GM10248 (cell line): Measurements from ENCODE around the gene AMN.
"Not testable (repeated sequence)": the region's sequence is repeated elsewhere in the genome, so short reads cannot be mapped to it uniquely, and the experiment has no call there.

Experiments
- CTCF ChIA-PET: fragments of 300-600 bp; sonication (Branson Sonifier 250); formaldehyde crosslinking; extraction: SDS; loops from one replicate; lab custom pipeline; 2021; ENCODE audit warnings: antibody characterized with exemption; lab: Yijun Ruan, JAX
- POLR2A ChIA-PET: fragments of 350-650 bp; sonication (Branson Sonifier 250); formaldehyde crosslinking; extraction: SDS; loops from one replicate; lab custom pipeline; 2020; ENCODE audit warnings: antibody characterized with exemption; lab: Yijun Ruan, JAX
- DNase-seq: peaks from one replicate; pipeline ENCODE4 v3.0.0; 2012; ENCODE audit errors: extremely low spot score
- TF ChIP-seq, protein P1 (sequence below): IDR thresholded peaks from 2 replicates; pipeline ENCODE4 v1.5.1; 2012; ENCODE audit warnings: mild to moderate bottlenecking, low read depth; ENCODE audit errors: extremely low read depth, missing control alignments, control extremely low read depth

The AMN gene

DNA sequence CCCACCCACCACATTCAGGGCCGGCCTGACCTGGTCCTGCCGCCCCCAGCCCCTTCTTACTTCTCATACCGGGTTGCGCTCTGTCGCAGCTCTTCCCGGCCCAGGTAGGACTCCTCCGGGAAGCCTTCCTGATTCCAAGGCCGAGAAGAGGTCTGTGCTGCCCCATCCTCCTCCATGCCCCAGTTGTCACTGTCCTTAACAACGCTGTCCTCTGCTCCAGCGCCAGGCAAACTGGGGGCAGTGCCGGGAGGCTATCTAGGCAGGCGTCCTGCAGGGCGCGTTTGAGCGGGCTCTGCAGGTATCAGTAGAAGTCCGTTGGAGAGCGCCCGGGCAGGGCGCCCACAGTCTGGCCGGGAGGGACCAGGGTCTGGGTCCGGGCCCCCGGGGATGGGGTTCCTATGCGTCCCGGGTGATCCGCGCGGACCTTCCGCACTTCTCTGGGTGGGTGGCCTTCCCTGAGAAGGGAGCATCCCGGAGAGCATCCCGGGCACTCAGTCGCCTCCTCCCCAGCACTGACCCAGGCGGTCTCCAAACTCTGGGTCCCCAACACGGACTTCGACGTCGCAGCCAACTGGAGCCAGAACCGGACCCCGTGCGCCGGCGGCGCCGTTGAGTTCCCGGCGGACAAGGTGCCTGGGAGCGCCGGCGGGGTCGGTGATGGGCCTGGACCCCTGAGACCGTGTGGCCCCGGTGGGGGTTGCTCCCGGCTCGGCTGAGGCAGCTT lies 900 bp downstream of the AMN start:
- TF ChIP-seq, protein P1, sequence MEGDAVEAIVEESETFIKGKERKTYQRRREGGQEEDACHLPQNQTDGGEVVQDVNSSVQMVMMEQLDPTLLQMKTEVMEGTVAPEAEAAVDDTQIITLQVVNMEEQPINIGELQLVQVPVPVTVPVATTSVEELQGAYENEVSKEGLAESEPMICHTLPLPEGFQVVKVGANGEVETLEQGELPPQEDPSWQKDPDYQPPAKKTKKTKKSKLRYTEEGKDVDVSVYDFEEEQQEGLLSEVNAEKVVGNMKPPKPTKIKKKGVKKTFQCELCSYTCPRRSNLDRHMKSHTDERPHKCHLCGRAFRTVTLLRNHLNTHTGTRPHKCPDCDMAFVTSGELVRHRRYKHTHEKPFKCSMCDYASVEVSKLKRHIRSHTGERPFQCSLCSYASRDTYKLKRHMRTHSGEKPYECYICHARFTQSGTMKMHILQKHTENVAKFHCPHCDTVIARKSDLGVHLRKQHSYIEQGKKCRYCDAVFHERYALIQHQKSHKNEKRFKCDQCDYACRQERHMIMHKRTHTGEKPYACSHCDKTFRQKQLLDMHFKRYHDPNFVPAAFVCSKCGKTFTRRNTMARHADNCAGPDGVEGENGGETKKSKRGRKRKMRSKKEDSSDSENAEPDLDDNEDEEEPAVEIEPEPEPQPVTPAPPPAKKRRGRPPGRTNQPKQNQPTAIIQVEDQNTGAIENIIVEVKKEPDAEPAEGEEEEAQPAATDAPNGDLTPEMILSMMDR: no peak
- DNase-seq: no peak
- ChIA-PET CTCF (no interaction called here), POLR2A (interaction anchor here (0.6 to 1.4 kb wide), 2 partner anchors 22 to 1097 kb away, joined by 3 to 4 read pairs; no protein-coding TSS in a partner anchor)

DNA sequence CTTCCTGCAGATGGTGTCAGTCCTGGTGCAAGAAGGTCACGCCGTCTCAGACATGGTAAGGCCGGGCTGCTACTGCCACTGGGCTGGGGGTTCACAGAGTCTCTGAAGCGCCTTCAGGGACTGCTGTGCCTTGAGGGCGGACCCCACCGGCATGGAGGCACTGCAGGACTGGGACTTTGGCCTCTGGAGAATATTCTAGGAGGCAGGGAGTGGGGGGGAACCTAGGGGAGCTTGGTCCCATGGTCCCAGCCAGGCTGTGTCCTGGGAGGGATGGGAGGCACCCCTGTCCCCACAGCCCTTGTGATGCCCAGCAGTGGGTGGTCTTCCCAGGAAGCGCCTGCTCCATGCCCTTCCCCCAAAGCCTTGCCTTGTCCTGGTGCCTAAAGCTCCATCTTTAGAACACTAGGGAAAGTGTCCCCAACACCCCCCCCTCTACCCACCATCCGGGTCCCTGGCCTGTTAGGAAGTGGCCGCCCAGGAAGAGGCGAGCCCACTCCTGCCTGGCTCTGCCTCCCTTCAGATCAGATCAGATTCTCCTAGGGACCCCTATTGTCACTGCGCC lies 1.5 kb downstream of the AMN start:
- ChIA-PET CTCF (interaction anchor here (1.4 to 1.5 kb wide), 2 partner anchors 11 to 228 kb away, joined by 3 to 4 read pairs; no protein-coding TSS in a partner anchor), POLR2A (interaction anchor here (0.6 to 1.4 kb wide), 3 partner anchors 23 to 1097 kb away, joined by 3 to 8 read pairs (median 4); no protein-coding TSS in a partner anchor)
- DNase-seq: no peak
- TF ChIP-seq, protein P1: no peak

DNA sequence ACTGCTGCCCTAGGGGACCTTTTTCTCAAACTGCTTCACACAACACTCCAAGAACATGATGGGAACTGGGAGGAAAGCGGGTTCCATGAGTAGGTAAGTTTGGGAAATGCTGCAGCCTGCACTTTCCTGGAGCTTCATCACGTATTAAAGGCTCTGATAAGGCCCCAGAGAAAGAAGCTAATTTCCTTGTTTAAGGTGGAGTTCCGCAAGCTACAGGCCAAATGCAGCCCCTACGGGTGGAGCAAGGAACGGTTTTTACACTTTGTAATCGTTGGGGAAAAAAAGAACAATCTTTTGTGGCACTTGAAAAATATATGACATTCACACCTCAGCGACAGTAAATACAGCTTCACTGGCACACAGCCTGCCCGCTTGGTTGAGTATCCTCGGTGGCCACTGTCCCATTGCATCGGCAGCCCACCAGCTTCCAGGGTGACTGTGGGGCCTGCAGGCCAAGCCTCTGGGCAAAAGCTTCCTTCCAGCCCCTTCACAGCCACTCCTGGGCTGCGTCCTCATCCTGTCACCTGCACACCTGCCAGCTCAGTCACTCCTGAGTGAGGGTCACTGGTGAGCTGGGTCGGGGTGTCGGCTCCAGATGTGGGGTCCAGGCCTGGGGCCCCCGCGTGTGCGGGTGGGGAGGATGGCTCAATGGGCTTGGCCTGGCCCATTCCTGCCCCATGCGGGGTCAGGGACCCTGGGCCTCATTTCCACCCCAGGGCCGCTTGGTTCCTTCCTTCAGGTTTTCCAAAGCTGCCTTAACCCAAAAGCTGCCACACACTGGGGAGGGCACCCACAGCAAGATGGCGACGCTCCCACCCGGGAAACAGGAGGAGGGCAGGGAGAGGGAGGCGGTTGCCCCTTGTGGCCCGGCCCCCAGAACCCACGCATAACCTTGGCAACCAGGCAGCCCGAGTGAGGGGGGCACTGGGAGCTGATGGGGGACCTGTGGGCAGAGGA lies 2.4 kb downstream of the AMN start:
- ChIA-PET CTCF (interaction anchor here (0.7 to 1.5 kb wide), 3 partner anchors 10 to 229 kb away, joined by 3 to 4 read pairs (median 3); no protein-coding TSS in a partner anchor), POLR2A (interaction anchor here (0.6 to 1.4 kb wide), 2 partner anchors 24 to 192 kb away, joined by 4 to 8 read pairs; no protein-coding TSS in a partner anchor)

DNA sequence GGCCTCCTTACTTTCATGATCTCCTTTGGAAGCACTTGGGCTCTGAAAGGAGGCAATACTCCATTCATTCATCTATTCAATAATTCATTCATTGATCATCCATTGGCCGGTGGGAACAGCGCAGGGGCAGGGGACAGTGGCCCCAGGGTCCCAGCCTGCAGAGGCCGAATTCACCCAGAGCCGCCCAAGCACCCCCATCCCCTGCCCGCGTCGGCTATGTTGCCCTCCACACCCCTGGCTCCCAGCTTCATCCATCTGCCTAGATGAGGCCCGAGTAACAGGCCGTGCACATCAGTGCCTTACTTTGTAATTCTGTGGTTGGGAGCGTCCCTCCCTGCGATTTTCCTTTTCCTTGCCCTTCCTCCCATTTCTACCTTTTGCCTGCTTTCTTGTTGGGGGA lies 3.2 kb downstream of the AMN start:
- CTCF ChIA-PET: interaction anchor here (1.4 kb wide), 1 partner anchor 230 kb away, joined by 3 read pairs; no protein-coding TSS in a partner anchor
- TF ChIP-seq, protein P1: no peak
- DNase-seq: no peak
- POLR2A ChIA-PET: no interaction called here

More for the DNA sequence above, 2.4 kb downstream of the AMN start:
- DNase-seq: no peak
- TF ChIP-seq, protein P1: no peak

DNA sequence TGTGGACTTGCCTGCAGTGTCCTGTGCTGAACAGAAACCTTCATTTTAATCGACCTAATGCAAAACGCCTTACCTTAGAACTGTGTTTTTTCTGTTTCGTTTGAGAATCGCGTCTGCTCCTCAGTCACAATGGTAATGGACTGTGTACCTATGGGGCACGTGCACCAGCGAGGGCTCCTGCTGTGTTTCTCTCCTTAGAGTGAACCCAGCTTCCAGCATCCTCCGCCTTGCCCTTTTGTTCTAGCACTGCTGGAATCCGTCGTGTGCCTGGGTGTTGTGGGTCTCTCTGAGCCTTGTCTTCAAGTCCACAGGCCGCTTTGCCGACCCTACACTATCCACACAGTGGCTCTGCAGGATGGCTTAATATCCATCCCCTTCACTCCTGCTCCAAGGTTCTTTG lies 3.6 kb downstream of the AMN start:
- ChIA-PET POLR2A (no interaction called here), CTCF (no interaction called here)
- no peak for DNase-seq
- TF ChIP-seq, protein P1: no peak

DNA sequence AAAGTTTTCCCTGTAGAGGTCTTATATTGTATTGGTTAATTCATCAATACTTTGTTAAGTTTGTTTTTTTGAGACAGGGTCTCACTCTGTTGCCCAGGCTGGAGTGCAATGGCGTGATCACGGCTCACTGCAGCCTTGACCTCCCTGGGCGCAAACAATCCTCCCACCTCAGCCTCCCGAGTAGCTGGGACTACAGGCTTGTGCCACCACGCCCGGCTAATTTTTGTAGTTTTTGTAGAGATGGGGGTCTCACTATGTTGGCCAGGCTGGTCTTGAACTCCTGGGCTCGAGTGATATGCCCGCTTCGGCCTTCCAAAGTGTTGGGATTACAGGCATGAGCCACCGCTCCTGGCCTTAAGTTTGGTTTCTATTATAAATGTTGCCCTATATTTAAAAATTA lies 4.4 kb downstream of the AMN start:
- POLR2A ChIA-PET, DNase-seq: not testable (repeated sequence)

More for the DNA sequence above, 4.4 kb downstream of the AMN start:
- CTCF ChIA-PET: not testable (repeated sequence)
